ENCODE measurements around the gene TCEA2.

Gene TCEA2

GRCh38 chr20:64091340-64091739 lies 28.3 kb downstream of the TCEA2 start:
- H3K9ac ChIP-seq (ENCODE audit: insufficient read length, low read depth), result no peak overlapping the region
- H3K9me3 ChIP-seq (ENCODE audit: insufficient read depth, low read length), result peaks cover 6% of the 10 kb centered on the region; the same call in 1 of the 2 replicates
- peaks cover 25% of the 10 kb centered on the region for H3K27me3 ChIP-seq (ENCODE audit: insufficient read depth, insufficient read length)
- DNase-seq (ENCODE audit: low read depth, low spot score), result no peak
- H3K36me3 ChIP-seq (ENCODE audit: insufficient read depth, insufficient read length, low read length), result no peaks in the 10 kb centered on the region
- peaks cover 10% of the 10 kb centered on the region for H3K4me1 ChIP-seq (ENCODE audit: insufficient read depth, insufficient read length)
- no peak for TF ChIP-seq YY1 (IDR thresholded peaks at IDR 0.05; ENCODE audit: insufficient read depth, insufficient read length)
- no peak for TF ChIP-seq SUZ12 (IDR thresholded peaks at IDR 0.05; ENCODE audit: extremely low read depth, insufficient read depth, insufficient read length)
- no peak for TF ChIP-seq ZNF274 (IDR thresholded peaks at IDR 0.05; ENCODE audit: low read depth, low read length)
- H3K4me3 ChIP-seq (ENCODE audit: insufficient read length, low read depth), result no peak overlapping the region

GRCh38 chr20:64091770-64092169 lies 28.8 kb downstream of the TCEA2 start:
- no peak overlapping the region for H3K9ac ChIP-seq (ENCODE audit: insufficient read length, low read depth)
- TF ChIP-seq SUZ12 (IDR thresholded peaks at IDR 0.05; ENCODE audit: extremely low read depth, insufficient read depth, insufficient read length) (no peak), ZNF274 (IDR thresholded peaks at IDR 0.05; ENCODE audit: low read depth, low read length) (no peak), YY1 (IDR thresholded peaks at IDR 0.05; ENCODE audit: insufficient read depth, insufficient read length) (no peak)
- peaks cover 10% of the 10 kb centered on the region for H3K4me1 ChIP-seq (ENCODE audit: insufficient read depth, insufficient read length)
- DNase-seq (ENCODE audit: low read depth, low spot score), result no peak
- H3K4me3 ChIP-seq (ENCODE audit: insufficient read length, low read depth), result no peak overlapping the region
- peaks cover 6% of the 10 kb centered on the region; the same call in 1 of the 2 replicates for H3K9me3 ChIP-seq (ENCODE audit: insufficient read depth, low read length)
- H3K27me3 ChIP-seq (ENCODE audit: insufficient read depth, insufficient read length), result peaks cover 21% of the 10 kb centered on the region
- no peaks in the 10 kb centered on the region for H3K36me3 ChIP-seq (ENCODE audit: insufficient read depth, insufficient read length, low read length)

- Histone ChIP-seq H3K9ac (ENCODE audit: insufficient read length, low read depth) (no peak overlapping the region), H3K4me1 (ENCODE audit: insufficient read depth, insufficient read length) (peaks cover 10% of the 10 kb centered on the region), H3K27me3 (ENCODE audit: insufficient read depth, insufficient read length) (peaks cover 19% of the 10 kb centered on the region), H3K4me3 (ENCODE audit: insufficient read length, low read depth) (no peak overlapping the region), H3K9me3 (ENCODE audit: insufficient read depth, low read length) (0 out of 2 replicates have a peak, but pooled peaks cover 5% of the 10 kb centered on the region), H3K36me3 (ENCODE audit: insufficient read depth, insufficient read length, low read length) (no peaks in the 10 kb centered on the region)
- no peak for TF ChIP-seq SUZ12 (IDR thresholded peaks at IDR 0.05; ENCODE audit: extremely low read depth, insufficient read depth, insufficient read length)
- no peak for TF ChIP-seq YY1 (IDR thresholded peaks at IDR 0.05; ENCODE audit: insufficient read depth, insufficient read length)
- no peak for TF ChIP-seq ZNF274 (IDR thresholded peaks at IDR 0.05; ENCODE audit: low read depth, low read length)
- no peak for DNase-seq (ENCODE audit: low read depth, low spot score)
These were observed 29.4 kb downstream of the TCEA2 start for GRCh38 chr20:64092258-64093012.

- Histone ChIP-seq H3K4me3 (ENCODE audit: insufficient read length, low read depth) (no peak overlapping the region), H3K9ac (ENCODE audit: insufficient read length, low read depth) (no peak overlapping the region), H3K27me3 (ENCODE audit: insufficient read depth, insufficient read length) (peaks cover 19% of the 10 kb centered on the region), H3K36me3 (ENCODE audit: insufficient read depth, insufficient read length, low read length) (no peaks in the 10 kb centered on the region), H3K9me3 (ENCODE audit: insufficient read depth, low read length) (no peaks in the 10 kb centered on the region), H3K4me1 (ENCODE audit: insufficient read depth, insufficient read length) (peaks cover 10% of the 10 kb centered on the region)
- DNase-seq (ENCODE audit: low read depth, low spot score), result no peak
- no peak for TF ChIP-seq YY1 (IDR thresholded peaks at IDR 0.05; ENCODE audit: insufficient read depth, insufficient read length)
- TF ChIP-seq ZNF274 (IDR thresholded peaks at IDR 0.05; ENCODE audit: low read depth, low read length), result no peak
- TF ChIP-seq SUZ12 (IDR thresholded peaks at IDR 0.05; ENCODE audit: extremely low read depth, insufficient read depth, insufficient read length), result no peak
These were observed 30.1 kb downstream of the TCEA2 start for GRCh38 chr20:64093013-64093503.

- peaks cover 19% of the 10 kb centered on the region for H3K4me1 ChIP-seq (ENCODE audit: insufficient read depth, insufficient read length)
- TF ChIP-seq YY1 (IDR thresholded peaks at IDR 0.05; ENCODE audit: insufficient read depth, insufficient read length), result no peak
- no peak for TF ChIP-seq ZNF274 (IDR thresholded peaks at IDR 0.05; ENCODE audit: low read depth, low read length)
- no peak for TF ChIP-seq SUZ12 (IDR thresholded peaks at IDR 0.05; ENCODE audit: extremely low read depth, insufficient read depth, insufficient read length)
- no peaks in the 10 kb centered on the region for H3K9me3 ChIP-seq (ENCODE audit: insufficient read depth, low read length)
- H3K4me3 ChIP-seq (ENCODE audit: insufficient read length, low read depth), result no peak overlapping the region
- peaks cover 6% of the 10 kb centered on the region for H3K27me3 ChIP-seq (ENCODE audit: insufficient read depth, insufficient read length)
- DNase-seq (ENCODE audit: low read depth, low spot score), result no peak
- no peaks in the 10 kb centered on the region for H3K36me3 ChIP-seq (ENCODE audit: insufficient read depth, insufficient read length, low read length)
- no peak overlapping the region for H3K9ac ChIP-seq (ENCODE audit: insufficient read length, low read depth)
These were observed 32.5 kb downstream of the TCEA2 start for GRCh38 chr20:64095455-64095854.

- TF ChIP-seq SUZ12 (IDR thresholded peaks at IDR 0.05; ENCODE audit: extremely low read depth, insufficient read depth, insufficient read length), result no peak
- no peak for TF ChIP-seq ZNF274 (IDR thresholded peaks at IDR 0.05; ENCODE audit: low read depth, low read length)
- TF ChIP-seq YY1 (IDR thresholded peaks at IDR 0.05; ENCODE audit: insufficient read depth, insufficient read length), result no peak
- peaks cover 11% of the 10 kb centered on the region for H3K27me3 ChIP-seq (ENCODE audit: insufficient read depth, insufficient read length)
- DNase-seq (ENCODE audit: low read depth, low spot score), result no peak
These were observed 32.9 kb downstream of the TCEA2 start for GRCh38 chr20:64095927-64096326.

GRCh38 chr20:64096535-64096934 lies 33.5 kb downstream of the TCEA2 start:
- H3K4me1 ChIP-seq (ENCODE audit: insufficient read depth, insufficient read length), result peaks cover 18% of the 10 kb centered on the region
- H3K4me3 ChIP-seq (ENCODE audit: insufficient read length, low read depth), result no peak overlapping the region
- no peak overlapping the region for H3K9ac ChIP-seq (ENCODE audit: insufficient read length, low read depth)
- no peaks in the 10 kb centered on the region for H3K9me3 ChIP-seq (ENCODE audit: insufficient read depth, low read length)
- peaks cover 17% of the 10 kb centered on the region for H3K27me3 ChIP-seq (ENCODE audit: insufficient read depth, insufficient read length)
- H3K36me3 ChIP-seq (ENCODE audit: insufficient read depth, insufficient read length, low read length), result no peaks in the 10 kb centered on the region
- TF ChIP-seq ZNF274 (IDR thresholded peaks at IDR 0.05; ENCODE audit: low read depth, low read length) (no peak), YY1 (IDR thresholded peaks at IDR 0.05; ENCODE audit: insufficient read depth, insufficient read length) (no peak), SUZ12 (IDR thresholded peaks at IDR 0.05; ENCODE audit: extremely low read depth, insufficient read depth, insufficient read length) (no peak)
- no peak for DNase-seq (ENCODE audit: low read depth, low spot score)

More at GRCh38 chr20:64095927-64096326, 32.9 kb downstream of the TCEA2 start:
- H3K4me1 ChIP-seq (ENCODE audit: insufficient read depth, insufficient read length), result peaks cover 19% of the 10 kb centered on the region
- no peak overlapping the region for H3K4me3 ChIP-seq (ENCODE audit: insufficient read length, low read depth)
- no peak overlapping the region for H3K9ac ChIP-seq (ENCODE audit: insufficient read length, low read depth)
- no peaks in the 10 kb centered on the region for H3K36me3 ChIP-seq (ENCODE audit: insufficient read depth, insufficient read length, low read length)
- no peaks in the 10 kb centered on the region for H3K9me3 ChIP-seq (ENCODE audit: insufficient read depth, low read length)

Data from NT2/D1 (cell line).